ENCODE data around the gene FAM47E. TPM values are rescaled to one million over a fixed set of nuclear protein-coding genes. Genes with fewer than 3 reads are reported as not detected.

FAM47E gene
- total and polyA plus RNA-seq, 2 of the 13 experiments (the other 11 are each of a cell fraction or from before 2014, with no cell fraction given) = 0.33 to 0.66 TPM

DNA sequence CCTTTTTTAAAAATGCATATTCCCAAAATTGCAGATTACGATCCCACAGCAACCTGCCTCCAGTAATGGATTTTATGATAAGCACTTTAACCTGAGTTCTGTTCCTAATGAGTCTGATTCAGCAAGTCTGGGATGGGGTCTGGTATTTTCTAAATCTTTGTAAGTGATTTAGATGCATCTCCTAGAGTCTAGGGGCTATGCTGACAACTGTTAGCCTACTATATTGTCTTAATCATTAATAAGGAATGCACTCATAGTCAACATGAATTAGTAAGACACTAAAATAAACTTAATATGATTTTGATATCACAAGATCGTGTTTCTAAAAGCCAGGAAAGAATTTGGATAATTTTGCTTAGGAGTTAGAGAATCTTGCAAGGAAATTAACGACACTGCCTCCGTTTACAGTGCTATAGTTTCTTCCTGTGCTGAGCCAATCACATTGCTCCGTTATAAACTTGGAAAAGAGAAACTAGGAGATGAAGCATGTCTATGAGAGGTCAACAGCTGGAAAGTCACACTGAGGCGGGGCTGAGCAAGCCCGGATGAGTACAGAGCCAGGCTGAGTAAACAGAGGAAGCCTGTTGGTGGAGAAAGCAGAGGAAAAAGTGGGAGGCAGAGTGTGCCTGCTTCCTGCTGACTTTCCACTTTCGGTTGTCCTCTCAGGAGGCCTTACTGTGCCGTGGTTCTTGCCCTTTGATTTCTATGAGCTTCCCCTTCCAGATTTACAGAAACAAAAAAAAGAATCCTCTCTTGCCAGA is 43.3 kb upstream of the FAM47E start (continued):
- TF ChIP-seq, protein P1, sequence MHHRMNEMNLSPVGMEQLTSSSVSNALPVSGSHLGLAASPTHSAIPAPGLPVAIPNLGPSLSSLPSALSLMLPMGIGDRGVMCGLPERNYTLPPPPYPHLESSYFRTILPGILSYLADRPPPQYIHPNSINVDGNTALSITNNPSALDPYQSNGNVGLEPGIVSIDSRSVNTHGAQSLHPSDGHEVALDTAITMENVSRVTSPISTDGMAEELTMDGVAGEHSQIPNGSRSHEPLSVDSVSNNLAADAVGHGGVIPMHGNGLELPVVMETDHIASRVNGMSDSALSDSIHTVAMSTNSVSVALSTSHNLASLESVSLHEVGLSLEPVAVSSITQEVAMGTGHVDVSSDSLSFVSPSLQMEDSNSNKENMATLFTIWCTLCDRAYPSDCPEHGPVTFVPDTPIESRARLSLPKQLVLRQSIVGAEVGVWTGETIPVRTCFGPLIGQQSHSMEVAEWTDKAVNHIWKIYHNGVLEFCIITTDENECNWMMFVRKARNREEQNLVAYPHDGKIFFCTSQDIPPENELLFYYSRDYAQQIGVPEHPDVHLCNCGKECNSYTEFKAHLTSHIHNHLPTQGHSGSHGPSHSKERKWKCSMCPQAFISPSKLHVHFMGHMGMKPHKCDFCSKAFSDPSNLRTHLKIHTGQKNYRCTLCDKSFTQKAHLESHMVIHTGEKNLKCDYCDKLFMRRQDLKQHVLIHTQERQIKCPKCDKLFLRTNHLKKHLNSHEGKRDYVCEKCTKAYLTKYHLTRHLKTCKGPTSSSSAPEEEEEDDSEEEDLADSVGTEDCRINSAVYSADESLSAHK (CRISPR knock-in tag; IDR thresholded peaks at IDR 0.05; ENCODE audit: borderline replicate concordance) = no peak
- no peak for TF ChIP-seq MTA3 (CRISPR knock-in tag; IDR thresholded peaks at IDR 0.05)
- TF ChIP-seq, protein P2, sequence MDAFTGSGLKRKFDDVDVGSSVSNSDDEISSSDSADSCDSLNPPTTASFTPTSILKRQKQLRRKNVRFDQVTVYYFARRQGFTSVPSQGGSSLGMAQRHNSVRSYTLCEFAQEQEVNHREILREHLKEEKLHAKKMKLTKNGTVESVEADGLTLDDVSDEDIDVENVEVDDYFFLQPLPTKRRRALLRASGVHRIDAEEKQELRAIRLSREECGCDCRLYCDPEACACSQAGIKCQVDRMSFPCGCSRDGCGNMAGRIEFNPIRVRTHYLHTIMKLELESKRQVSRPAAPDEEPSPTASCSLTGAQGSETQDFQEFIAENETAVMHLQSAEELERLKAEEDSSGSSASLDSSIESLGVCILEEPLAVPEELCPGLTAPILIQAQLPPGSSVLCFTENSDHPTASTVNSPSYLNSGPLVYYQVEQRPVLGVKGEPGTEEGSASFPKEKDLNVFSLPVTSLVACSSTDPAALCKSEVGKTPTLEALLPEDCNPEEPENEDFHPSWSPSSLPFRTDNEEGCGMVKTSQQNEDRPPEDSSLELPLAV (CRISPR knock-in tag; conservative IDR thresholded peaks at IDR 0.05; ENCODE audit: low read depth) = no peak
- TF ChIP-seq EEA1 (CRISPR knock-in tag; IDR thresholded peaks at IDR 0.05; ENCODE audit: borderline replicate concordance) = no peak
- TF ChIP-seq SRSF9 (IDR thresholded peaks at IDR 0.05; ENCODE audit: borderline replicate concordance, insufficient read depth, low read depth, low read length, poor library complexity, severe bottlenecking) = no peak
- no peak for TF ChIP-seq ZNF543 (CRISPR knock-in tag; IDR thresholded peaks at IDR 0.05)
- TF ChIP-seq ZNF136 (CRISPR knock-in tag; IDR thresholded peaks at IDR 0.05; ENCODE audit: low read depth) = no peak
- TF ChIP-seq ZNF782 (CRISPR knock-in tag; IDR thresholded peaks at IDR 0.05; ENCODE audit: borderline replicate concordance) = no peak
- TF ChIP-seq, protein P3, sequence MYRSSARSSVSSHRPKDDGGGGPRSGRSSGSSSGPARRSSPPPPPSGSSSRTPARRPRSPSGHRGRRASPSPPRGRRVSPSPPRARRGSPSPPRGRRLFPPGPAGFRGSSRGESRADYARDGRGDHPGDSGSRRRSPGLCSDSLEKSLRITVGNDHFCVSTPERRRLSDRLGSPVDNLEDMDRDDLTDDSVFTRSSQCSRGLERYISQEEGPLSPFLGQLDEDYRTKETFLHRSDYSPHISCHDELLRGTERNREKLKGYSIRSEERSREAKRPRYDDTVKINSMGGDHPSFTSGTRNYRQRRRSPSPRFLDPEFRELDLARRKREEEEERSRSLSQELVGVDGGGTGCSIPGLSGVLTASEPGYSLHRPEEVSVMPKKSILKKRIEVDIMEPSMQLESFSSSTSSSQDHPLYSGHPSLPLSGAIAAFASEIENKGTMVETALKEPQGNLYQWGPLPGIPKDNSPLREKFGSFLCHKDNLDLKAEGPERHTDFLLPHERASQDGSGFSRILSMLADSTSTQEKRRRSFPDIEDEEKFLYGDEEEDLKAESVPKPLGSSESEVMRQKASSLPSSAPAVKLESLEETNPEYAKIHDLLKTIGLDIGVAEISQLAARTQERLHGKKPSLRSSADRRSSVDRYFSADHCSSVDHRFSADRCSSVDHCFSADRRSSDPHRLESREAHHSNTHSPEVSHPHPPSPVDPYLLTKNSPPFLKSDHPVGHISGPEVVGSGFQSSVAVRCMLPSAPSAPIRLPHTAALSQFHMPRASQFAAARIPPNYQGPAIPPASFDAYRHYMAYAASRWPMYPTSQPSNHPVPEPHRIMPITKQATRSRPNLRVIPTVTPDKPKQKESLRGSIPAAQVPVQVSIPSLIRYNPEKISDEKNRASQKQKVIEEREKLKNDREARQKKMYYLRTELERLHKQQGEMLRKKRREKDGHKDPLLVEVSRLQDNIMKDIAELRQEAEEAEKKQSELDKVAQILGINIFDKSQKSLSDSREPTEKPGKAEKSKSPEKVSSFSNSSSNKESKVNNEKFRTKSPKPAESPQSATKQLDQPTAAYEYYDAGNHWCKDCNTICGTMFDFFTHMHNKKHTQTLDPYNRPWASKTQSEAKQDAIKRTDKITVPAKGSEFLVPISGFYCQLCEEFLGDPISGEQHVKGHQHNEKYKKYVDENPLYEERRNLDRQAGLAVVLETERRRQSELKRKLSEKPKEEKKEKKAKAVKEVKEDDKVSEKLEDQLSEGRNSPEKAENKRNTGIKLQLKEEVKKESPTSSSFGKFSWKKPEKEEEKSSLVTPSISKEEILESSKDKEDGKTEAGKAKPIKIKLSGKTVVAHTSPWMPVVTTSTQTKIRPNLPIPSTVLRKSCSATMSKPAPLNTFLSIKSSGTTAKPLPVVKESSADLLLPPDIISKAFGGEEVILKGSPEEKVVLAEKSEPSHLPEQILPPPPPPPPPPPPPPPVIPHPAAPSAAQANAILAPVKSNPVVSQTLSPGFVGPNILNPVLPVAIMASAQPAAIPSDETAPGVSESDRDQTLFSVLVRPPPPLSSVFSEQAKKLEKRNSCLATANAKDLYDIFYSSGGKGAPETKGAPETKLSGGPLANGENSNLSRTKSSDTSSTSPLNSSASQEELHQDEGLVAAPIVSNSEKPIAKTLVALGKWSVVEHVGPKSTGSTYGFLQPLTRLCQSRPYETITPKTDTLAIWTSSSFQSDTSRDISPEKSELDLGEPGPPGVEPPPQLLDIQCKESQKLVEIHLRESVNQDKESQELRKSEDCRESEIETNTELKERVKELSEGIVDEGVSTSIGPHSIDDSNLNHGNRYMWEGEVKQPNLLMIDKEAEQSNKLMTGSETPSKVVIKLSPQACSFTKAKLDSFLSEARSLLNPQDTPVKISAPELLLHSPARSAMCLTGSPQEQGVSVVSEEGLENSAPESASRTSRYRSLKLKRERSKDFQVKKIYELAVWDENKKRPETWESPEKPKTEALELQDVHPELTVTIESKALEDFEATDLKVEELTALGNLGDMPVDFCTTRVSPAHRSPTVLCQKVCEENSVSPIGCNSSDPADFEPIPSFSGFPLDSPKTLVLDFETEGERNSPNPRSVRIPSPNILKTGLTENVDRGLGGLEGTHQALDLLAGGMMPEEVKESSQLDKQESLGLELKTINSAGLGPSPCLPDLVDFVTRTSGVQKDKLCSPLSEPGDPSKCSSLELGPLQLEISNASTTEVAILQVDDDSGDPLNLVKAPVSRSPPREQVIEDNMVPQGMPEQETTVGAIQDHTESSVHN (CRISPR knock-in tag; IDR thresholded peaks at IDR 0.05) = no peak
- TF ChIP-seq SIX1 (CRISPR knock-in tag; IDR thresholded peaks at IDR 0.05; ENCODE audit: borderline replicate concordance) = no peak
- TF ChIP-seq ZNF143 (CRISPR knock-in tag; IDR thresholded peaks at IDR 0.05) = no peak
- TF ChIP-seq SOX13 (IDR thresholded peaks at IDR 0.05) = no peak
- peak in 1 of 2 experiments; percentile 62; a peak in 1 of 4 replicates for TF ChIP-seq SOX13 (CRISPR knock-in tag; conservative IDR thresholded peaks at IDR 0.05 in 1 of 2, IDR thresholded peaks at IDR 0.05 in 1 of 2)
- TF ChIP-seq SALL2 (CRISPR knock-in tag; IDR thresholded peaks at IDR 0.05) = no peak
- 0 out of 2 replicates have a peak, but pooled peaks have one; percentile 53 for TF ChIP-seq ELF4 (CRISPR knock-in tag; IDR thresholded peaks at IDR 0.05; ENCODE audit: borderline replicate concordance)
